HG02588 (cell line): ENCODE measurements around the gene DYNC1I1.
A peak's percentile ranks its signal among the peaks of the same experiment; 100 is the strongest.

Experiments
- ATAC-seq: cut with Tn5 transposase; IDR thresholded peaks from one replicate; pipeline ENCODE4 v1.9.1; 2021; ENCODE audit warnings: mild to moderate bottlenecking, moderate library complexity; ENCODE audit not compliant: unreplicated experiment

The DYNC1I1 gene

GRCh38 chr7:95772298-95772770 is at the start of gene DYNC1I1:
TSS of gene DYNC1I1 (plus strand) at chr7:95772554. CDS start at chr7:95804730, 32,176 bp downstream.
- peak; percentile 89 for ATAC-seq

- ATAC-seq: peak; percentile 52
These were observed 48.7 kb upstream of the DYNC1I1 start for GRCh38 chr7:95723583-95724180.

DNA sequence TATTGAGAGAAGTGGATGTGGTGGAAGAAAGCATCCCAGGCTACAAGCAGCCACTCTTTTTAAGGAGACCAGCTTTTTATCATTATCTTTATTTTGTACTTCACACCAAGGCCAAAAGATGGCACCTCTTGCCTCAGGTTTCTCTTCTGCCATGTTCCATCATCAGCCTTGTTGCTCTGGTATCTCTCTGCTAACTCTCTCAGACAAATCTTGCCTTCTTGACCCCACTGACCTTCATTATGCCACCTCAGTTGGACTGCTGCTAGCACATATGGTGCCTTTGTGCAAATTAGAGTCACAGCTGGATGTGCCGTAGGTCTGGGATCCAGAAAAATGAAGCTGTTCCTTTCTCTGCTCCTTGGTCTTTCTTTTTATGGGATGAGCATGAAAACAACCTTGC is 47.1 kb upstream of the DYNC1I1 start:
- ATAC-seq: no peak

DNA sequence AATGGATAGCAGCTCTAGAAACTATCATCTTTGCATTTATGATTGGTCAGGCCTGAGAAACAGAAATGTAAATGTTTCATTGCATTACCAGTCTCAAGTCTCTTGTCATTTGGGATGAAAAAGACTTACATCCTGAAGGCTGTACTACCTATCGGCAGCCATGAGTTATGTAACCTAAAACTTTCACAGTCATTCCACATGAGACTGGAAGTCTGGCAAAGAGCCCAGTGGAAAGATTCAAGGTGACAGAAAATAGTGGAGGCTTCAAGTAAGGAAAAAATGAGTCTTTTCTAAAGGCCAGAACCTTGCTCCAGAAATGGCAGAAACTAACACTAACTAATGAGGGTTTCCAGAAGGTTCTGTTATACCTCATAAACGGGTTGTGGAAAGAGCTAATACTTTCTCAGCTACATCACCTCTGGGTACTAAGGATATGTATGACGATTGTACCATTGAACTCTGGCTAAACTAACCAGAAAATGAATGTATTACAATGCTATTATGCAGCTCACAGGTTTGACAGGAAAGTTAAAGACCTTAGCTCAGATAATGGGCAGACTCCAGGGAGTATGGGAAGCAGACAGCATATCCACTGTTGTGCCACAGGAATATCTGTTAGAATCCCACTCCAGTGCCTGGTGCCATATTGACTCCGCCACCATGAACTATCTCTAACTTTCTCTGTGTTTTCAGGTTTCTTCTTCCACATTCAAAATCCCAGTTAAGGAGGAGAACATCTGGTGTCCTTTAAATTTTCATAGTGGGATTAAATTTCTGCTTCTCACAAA is 41.7 kb upstream of the DYNC1I1 start:
- no peak for ATAC-seq

DNA sequence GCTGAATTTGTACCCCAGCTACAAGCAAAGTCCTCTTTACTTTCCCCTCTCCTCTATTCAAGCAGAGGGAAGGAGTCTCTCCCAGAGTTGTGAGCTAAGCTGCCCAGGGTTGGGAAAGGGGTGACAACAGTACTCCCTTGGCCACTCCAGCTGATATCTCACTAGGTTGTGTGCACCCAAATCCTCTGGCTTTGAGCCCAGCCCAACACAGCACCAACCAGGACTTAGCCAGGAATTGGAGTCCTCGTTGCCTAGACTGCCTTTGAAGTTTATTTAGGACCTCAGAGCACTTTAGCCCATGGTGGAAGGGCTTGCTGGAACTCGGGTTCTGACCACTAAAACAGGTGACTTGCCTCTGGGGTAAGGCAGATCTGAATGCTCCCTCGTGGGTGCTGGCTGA is 35.7 kb upstream of the DYNC1I1 start:
- no peak for ATAC-seq

GRCh38 chr7:95737828-95738505 is 34.4 kb upstream of the DYNC1I1 start:
- ATAC-seq: no peak

DNA sequence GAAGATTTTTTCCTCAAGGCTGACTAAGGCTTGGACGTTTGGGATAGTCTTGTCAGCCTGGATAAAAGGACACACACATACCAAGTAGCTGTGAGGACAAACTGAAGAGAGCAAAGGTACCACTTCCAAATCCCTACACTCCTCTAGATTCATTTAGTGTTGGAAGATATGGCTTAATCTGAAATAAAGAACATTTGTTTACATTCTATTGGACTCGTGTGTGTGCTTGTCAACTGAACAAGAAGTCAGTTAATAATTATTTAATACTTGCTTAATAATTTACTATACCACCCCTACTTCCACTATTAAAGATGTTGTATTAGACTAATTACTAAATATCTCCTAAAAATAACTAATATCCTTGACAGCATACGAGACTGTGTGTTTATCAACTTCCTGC is 23.3 kb upstream of the DYNC1I1 start:
- no peak for ATAC-seq

DNA sequence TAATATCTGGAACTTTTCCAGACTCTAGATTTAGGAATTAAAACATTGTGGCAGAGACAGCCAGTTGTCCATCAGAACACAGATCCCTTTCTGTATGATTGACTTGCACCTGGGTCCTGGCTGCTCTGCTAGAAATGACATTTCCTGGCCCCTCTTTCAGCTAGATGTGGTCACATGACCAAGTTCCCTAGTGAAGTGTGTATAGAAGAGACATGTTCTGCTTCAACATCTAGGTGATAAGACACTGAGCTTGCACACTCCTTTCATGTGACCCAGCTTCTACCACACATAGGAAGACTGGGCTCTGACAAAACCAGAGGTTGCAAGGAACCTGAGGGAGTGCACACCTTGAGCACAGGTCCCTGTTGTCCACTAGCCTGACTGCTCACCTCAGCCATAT is 22.8 kb upstream of the DYNC1I1 start:
- ATAC-seq: no peak

- no peak for ATAC-seq
These were observed 18.9 kb upstream of the DYNC1I1 start for GRCh38 chr7:95753440-95753839.

- ATAC-seq: no peak
These were observed 16.9 kb upstream of the DYNC1I1 start for GRCh38 chr7:95755277-95755934.

DNA sequence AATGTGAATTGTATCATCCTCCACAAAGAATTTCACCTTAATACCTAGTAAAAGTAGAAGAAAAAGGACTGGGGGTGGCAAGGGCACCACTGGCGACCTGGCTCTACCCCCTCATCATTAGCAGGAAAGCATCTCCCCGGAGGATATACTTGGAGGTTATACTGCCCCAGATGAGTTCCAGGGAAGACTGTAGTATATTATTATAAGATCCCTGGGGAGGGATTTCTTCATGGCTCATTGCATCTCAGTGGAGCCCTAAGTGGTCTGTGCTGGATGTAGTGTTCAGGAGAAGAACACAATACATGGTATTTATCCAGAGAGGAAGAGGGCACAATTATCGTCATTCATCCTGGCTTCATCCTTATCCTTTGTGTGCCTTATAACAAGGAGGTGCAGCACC is 14.2 kb upstream of the DYNC1I1 start:
- no peak for ATAC-seq

GRCh38 chr7:95766086-95766485 is 6.3 kb upstream of the DYNC1I1 start:
- no peak for ATAC-seq

GRCh38 chr7:95766657-95767056 is 5.7 kb upstream of the DYNC1I1 start:
- no peak for ATAC-seq

DNA sequence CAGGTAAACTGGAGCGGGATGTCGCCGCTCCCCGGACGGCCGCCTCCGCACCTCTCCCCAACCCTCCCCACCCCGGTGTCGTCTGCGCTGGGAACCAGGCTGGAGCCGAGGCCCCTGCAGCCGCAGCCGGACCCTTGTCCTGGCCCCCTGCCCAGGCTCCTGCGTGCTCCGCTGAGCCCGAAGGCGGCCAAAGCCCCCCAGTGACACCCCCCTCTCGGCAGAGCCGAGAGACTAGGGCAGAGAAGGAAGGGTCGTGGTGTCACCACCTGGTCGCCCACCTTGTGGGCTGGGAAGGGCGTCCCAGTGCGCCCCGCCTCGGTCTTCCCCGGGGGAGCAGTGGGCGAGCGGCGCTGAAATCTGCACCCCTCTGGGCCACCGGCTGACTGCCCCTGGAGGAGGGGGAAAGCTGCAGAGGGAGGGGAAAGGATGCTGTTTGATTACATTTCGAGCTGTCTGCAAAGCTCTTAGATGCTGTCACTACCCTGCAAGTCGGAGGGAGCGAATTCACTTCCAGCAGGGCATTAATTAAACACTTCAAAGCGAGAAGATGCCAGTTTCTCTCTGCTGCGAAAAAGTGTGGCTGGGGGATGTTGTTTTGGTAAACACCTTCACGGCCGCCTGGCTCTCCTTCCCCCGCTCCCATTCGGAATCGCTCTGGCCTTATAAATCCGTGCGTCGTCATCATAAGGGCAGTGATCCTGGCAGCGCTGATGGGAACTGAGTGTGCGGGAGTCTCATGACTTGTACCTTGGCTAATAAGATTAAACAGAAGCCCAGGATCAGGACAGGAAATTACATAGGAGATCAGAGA is 622 bp downstream of the DYNC1I1 start:
- ATAC-seq: peak; percentile 7

GRCh38 chr7:95776561-95777185 is 4.3 kb downstream of the DYNC1I1 start:
- ATAC-seq: no peak

GRCh38 chr7:95777269-95777668 is 4.9 kb downstream of the DYNC1I1 start:
- ATAC-seq: no peak

DNA sequence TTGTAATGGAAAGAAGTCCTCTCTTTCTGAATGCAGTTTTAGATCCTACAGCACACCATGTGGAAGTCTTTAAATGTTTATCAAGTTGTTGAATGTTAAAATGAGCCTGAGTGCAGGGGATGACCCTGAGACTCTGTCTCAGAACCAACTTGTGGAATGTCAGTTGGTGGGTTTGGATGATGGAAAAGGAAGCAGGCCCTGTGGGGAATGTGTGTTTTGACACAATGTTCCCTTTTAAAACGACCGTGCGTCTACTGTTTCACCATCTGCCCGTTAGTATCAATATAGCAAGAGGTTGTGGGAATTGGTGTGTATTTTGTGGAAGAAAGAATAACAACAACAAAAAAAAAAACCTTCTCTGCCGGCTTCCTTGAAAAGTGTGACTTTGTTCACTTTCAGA is 8.3 kb downstream of the DYNC1I1 start:
- no peak for ATAC-seq

- no peak for ATAC-seq
These were observed 9.7 kb downstream of the DYNC1I1 start for GRCh38 chr7:95781961-95782586.

GRCh38 chr7:95784796-95785195 is 12.4 kb downstream of the DYNC1I1 start:
- no peak for ATAC-seq

- no peak for ATAC-seq
These were observed 15.9 kb downstream of the DYNC1I1 start for GRCh38 chr7:95788258-95788657.
